SU-DHL-6 (cell line): ENCODE results near the gene FOXS1.

Experiments
- EZH2phosphoT487 ChIP-seq: fragments of 200-600 bp; sonication (generic), shearing (Covaris generic); conservative IDR thresholded peaks from 2 replicates; pipeline ENCODE4 v1.6.1; 2018; ENCODE audit warnings: mild to moderate bottlenecking, antibody characterized with exemption, low read length, moderate library complexity, mixed read lengths
- TF ChIP-seq, protein P1 (sequence below): fragments of 200-600 bp; sonication (generic); IDR thresholded peaks from one replicate; pipeline ENCODE4 v1.5.1; 2017; ENCODE audit warnings: antibody characterized with exemption, mild to moderate bottlenecking, low read length, moderate library complexity; ENCODE audit not compliant: insufficient read depth, poor library complexity, severe bottlenecking

DNA sequence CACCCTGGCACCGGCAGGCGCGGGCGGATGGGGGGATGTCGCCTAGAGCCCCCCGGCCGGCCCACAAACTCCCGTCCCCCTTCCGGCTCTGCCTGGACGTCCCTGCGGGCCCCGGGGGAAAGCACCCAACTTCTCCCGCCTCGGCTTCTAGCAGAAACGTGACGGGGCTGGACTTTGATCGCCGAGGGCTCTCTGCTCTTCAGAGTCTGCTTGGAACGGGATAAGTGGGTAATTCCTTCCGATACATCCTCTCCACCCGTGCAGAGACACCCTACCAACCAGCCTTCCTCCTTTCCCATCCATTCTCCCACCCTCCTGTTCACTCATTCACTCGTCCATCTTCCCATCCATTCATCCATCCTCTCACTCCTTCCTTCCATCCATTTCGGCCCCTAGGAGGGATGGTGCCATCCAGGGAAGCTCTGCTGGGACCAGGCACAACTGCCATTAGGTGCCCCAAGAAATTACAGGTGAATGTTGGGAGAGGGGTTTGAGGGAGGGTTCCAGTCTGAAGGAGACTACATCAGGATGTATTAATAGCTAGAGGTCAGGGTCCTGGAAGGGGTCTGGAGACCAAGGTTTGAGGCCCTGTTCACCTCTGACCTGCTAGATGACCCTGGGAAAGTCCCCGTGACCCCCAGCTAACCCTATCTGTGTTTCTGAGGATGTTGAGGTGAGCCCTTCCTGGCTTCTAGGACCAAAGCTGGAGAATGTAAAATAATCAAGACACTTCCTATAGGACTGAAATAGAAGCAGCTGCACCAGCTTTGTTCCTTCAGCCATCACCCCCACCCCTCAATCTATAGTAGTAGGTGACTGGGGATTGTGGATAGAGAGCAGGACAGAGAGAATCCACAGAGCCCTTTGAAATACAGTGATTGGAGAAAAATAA lies 25.6 kb upstream of the FOXS1 start:
- TF ChIP-seq, protein P1, sequence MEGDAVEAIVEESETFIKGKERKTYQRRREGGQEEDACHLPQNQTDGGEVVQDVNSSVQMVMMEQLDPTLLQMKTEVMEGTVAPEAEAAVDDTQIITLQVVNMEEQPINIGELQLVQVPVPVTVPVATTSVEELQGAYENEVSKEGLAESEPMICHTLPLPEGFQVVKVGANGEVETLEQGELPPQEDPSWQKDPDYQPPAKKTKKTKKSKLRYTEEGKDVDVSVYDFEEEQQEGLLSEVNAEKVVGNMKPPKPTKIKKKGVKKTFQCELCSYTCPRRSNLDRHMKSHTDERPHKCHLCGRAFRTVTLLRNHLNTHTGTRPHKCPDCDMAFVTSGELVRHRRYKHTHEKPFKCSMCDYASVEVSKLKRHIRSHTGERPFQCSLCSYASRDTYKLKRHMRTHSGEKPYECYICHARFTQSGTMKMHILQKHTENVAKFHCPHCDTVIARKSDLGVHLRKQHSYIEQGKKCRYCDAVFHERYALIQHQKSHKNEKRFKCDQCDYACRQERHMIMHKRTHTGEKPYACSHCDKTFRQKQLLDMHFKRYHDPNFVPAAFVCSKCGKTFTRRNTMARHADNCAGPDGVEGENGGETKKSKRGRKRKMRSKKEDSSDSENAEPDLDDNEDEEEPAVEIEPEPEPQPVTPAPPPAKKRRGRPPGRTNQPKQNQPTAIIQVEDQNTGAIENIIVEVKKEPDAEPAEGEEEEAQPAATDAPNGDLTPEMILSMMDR: no peak
- no peak for TF ChIP-seq EZH2phosphoT487
